Esophagus squamous epithelium (tissue), 4 donors: ENCODE data around the gene PPP2R5C.

ENCODE experiments used
- CTCF ChIP-seq, 6 experiments: fragments of 450-650 bp in 4 of 6; fragments of 200-600 bp in 2 of 6; sonication (generic) in 2 of 6; IDR thresholded peaks; one replicate each; pipeline ENCODE4 v1.5.1; 2016 to 2019; ENCODE audit warnings: antibody characterized with exemption in 6 of 6, mild to moderate bottlenecking in 4 of 6, moderate library complexity in 4 of 6
- POLR2A ChIP-seq, 4 donors: fragments of 450-650 bp; IDR thresholded peaks; one replicate each; pipeline ENCODE4 v1.6.1; 2017; ENCODE audit warnings: antibody characterized with exemption in 4 of 4, mild to moderate bottlenecking in 4 of 4, moderate library complexity in 3 of 4

GRCh38 chr14:101824339-101824727, 62.8 kb downstream of the PPP2R5C start:
- no peak for TF ChIP-seq CTCF (IDR thresholded peaks at IDR 0.05)
- TF ChIP-seq POLR2A (IDR thresholded peaks at IDR 0.05) = no peak
